Measurements from ENCODE around the gene UBE2L3. TPM values are rescaled to one million over a fixed set of nuclear protein-coding genes. Genes with fewer than 3 reads are reported as not detected.
"Not testable (repeated sequence)": the region's sequence is repeated elsewhere in the genome, so short reads cannot be mapped to it uniquely, and the experiment has no call there.

Gene UBE2L3
- total and polyA plus RNA-seq, 7 donors = 36.1 to 87.2 (median 50.7) TPM

- no peak overlapping the region for H3K4me3 ChIP-seq
- TF ChIP-seq POLR2A (IDR thresholded peaks at IDR 0.05) (no peak), EP300 (IDR thresholded peaks at IDR 0.05) (no peak), POLR2AphosphoS5 (IDR thresholded peaks at IDR 0.05) (no peak), CTCF (IDR thresholded peaks at IDR 0.05) (no peak)
- peaks cover 0 to 79% (median 71%) of the 10 kb centered on the region in 4 donors for H3K4me1 ChIP-seq
- intact Hi-C loops (cut with DNase I) = no loop called here
- no peaks in the 10 kb centered on the region for H3K9me3 ChIP-seq
- H3K27me3 ChIP-seq = no peaks in the 10 kb centered on the region
- H3K36me3 ChIP-seq = no peaks in the 10 kb centered on the region
- no peak overlapping the region for H3K27ac ChIP-seq
- no peak for DNase-seq
- WGBS, 2 donors = 71 to 81% methylated on average over 5 of the region's 5 CpGs
Observed at GRCh38 chr22:21573750-21574494, 6.4 kb downstream of the UBE2L3 start.

GRCh38 chr22:21579474-21579851, 11.9 kb downstream of the UBE2L3 start:
- DNase-seq = no peak
- H3K9me3 ChIP-seq = no peaks in the 10 kb centered on the region
- peaks cover 0 to 52% (median 45%) of the 10 kb centered on the region in 4 donors for H3K4me1 ChIP-seq
- WGBS, 2 donors = 73 to 76% methylated on average over 6 of the region's 6 CpGs
- intact Hi-C loops (cut with DNase I) = no loop called here
- H3K4me3 ChIP-seq = no peak overlapping the region
- no peak overlapping the region for H3K27ac ChIP-seq
- H3K27me3 ChIP-seq = no peaks in the 10 kb centered on the region
- no peaks in the 10 kb centered on the region for H3K36me3 ChIP-seq
- TF ChIP-seq EP300 (IDR thresholded peaks at IDR 0.05) (no peak), POLR2AphosphoS5 (IDR thresholded peaks at IDR 0.05) (no peak), CTCF (IDR thresholded peaks at IDR 0.05) (no peak), POLR2A (IDR thresholded peaks at IDR 0.05) (no peak)

GRCh38 chr22:21580623-21581007, 13.1 kb downstream of the UBE2L3 start:
- 93 to 94% methylated on average over 9 of the region's 9 CpGs for WGBS, 2 donors
- not testable (repeated sequence) for DNase-seq

GRCh38 chr22:21581009-21581713, 13.6 kb downstream of the UBE2L3 start:
- H3K27me3 ChIP-seq, H3K4me3 ChIP-seq, H3K27ac ChIP-seq, DNase-seq, H3K36me3 ChIP-seq, H3K9me3 ChIP-seq: not testable (repeated sequence)
- WGBS, 2 donors = 95% methylated on average over 10 of the region's 10 CpGs
- peaks cover 0 to 52% (median 42%) of the 10 kb centered on the region in 4 donors for H3K4me1 ChIP-seq
- intact Hi-C loops (cut with DNase I) = loop anchor here (5.0 kb wide), 1 partner anchor 46 kb away; no protein-coding TSS in a partner anchor

More at GRCh38 chr22:21580623-21581007, 13.1 kb downstream of the UBE2L3 start:
- not testable (repeated sequence) for H3K9me3 ChIP-seq, H3K4me3 ChIP-seq, H3K36me3 ChIP-seq, H3K27me3 ChIP-seq, H3K27ac ChIP-seq
- peaks cover 0 to 52% (median 42%) of the 10 kb centered on the region in 4 donors for H3K4me1 ChIP-seq
- intact Hi-C loops (cut with DNase I) = loop anchor here (5.0 kb wide), 1 partner anchor 47 kb away; no protein-coding TSS in a partner anchor

- H3K9me3 ChIP-seq = no peaks in the 10 kb centered on the region
- DNase-seq = no peak
- no peak for TF ChIP-seq EP300 (IDR thresholded peaks at IDR 0.05)
- no peak overlapping the region for H3K4me3 ChIP-seq
- H3K4me1 ChIP-seq = peaks cover 0 to 48% (median 42%) of the 10 kb centered on the region in 4 donors
- no peaks in the 10 kb centered on the region for H3K27me3 ChIP-seq
- intact Hi-C loops (cut with DNase I) = loop anchor here (5.0 kb wide), 1 partner anchor 44 kb away; no protein-coding TSS in a partner anchor
- H3K27ac ChIP-seq = no peak overlapping the region
- no peaks in the 10 kb centered on the region for H3K36me3 ChIP-seq
- 54 to 76% methylated on average over 10 of the region's 10 CpGs for WGBS, 2 donors
Observed at GRCh38 chr22:21582801-21583740, 15.6 kb downstream of the UBE2L3 start.

All from sigmoid colon (tissue), 7 donors.